NCI-H1436 (cell line): ENCODE results near the gene FIGNL2.
A peak's percentile ranks its signal among the peaks of the same experiment; 100 is the strongest.

Experiments used
- DNase-seq: peaks from one replicate; lab custom pipeline; 2025; lab: John Stamatoyannopoulos, UW

The FIGNL2 gene

DNA sequence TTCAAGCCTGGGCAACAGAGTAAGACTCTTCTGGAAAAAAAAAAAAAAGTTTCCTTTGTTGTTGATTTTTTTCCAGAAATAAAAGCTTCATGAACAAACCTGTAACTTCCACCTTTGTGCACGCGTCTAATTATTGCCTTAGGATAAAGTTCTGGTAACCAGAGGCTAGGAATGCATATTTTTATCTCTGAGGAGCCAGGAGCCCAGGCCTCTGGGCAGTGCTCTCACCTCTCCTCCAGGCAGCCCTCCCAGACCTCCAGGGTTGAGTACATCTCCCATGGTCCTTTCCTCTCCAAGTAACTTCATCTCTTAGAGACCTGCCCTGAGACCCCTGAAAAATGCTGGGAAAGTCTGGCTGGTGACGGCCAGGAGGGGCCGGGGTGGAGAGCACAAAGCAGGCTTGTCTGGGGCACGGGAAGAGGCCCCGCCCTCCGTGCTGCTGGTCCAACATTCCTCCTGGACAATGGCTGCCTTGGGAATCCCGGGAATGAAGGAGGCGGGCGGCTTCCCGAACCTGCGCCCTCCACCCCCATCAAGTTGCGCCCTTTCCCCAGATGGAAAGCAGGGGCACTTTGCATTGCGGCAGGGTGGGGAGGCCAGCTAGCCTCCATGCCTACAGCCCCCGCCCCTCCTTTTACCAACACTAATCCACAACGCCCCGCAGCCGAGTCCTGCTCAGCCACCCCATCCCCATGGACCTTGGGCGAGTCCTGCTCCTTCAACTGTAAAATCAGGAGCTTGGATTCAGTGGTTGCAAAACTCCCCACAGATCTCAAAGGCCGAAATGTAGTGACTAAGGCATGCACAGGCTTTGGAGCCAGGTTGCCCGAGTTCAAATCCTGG is 7.3 kb upstream of the FIGNL2 start:
- no peak for DNase-seq

DNA sequence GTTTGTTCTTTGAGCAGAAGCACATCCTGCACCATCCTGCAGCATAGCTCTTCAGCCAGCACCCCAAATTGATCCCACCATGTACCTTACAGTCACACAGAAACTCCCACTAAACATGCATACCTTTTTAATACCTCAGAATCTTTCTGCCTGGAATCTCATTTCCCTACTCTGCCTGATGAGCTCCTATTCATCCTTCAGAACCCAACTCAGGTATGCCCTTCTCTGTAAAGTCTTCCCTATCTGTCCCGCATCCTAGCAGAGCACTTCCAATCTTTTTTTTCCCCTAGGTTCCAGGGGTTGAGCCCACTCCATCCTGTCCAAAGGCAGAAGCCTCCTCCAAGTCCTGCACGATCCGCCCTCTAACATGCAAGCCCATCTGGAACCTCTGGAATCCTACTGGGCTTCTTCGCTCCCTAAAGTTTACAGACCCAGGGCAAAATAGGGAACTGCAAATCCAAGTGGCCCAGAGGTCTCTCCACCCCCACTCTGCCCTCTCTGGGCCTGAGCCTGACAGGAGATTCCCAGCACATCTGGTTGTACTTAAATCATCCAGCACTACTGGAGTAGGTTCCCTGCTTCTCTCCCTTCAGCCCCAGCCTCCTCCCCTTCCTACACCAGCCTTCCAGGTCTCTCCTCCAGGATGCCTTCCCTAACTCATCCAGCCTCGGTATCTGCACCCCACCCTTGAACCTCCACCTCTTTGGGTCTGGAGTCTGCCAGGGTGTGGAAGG is 4.1 kb upstream of the FIGNL2 start:
- DNase-seq, result no peak

DNA sequence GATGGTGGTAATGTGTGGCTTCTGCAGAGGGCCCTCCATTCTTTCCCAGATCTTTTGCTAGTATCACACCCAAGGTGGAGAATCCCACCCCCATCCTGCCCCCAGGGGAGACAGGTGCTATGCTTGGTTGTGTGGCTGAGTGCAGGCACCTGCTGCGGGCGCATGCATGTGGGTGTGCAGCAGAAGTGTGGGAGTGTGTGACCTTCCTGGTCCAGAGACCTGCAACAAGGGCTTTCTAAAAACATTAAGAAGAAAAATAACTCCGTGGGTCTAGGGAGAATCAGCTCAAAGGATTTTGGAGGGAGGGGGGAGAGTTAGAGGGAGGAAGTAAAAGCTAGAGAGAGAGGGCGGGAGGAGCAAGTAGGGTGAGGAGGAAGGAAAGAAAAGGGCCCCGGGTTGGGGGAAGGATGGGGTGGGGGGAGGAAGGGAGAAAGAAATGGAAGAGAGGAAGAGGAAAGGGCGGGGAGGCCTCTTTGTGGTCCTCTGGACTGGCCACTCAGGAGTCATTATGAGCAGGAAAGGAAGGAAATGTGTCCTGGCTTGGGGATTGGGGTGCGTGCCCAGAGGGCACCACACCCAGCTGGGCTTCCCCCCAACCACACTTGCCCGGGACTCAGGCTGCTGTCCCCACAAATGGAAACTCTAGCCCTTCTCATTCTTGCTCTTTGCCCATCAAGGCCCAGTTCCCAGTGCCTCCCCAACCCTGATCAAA is 3.1 kb upstream of the FIGNL2 start:
- peak; percentile 18 for DNase-seq

DNA sequence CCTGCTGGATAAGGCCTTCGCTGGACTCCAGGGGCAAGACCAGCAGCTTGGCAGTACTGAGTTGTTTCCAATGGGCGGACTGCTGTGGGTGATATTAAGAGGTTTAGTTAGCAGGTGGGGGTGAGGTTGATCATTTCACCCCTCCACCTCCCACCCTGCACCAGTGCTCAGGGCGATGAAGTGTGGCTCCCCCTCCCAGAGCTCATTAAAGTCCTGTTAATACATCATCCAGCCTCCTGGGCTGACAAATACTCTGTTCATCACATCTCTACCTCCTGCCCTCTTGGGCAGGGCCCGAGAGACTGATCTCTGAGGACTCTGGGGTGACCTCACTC is 2.4 kb upstream of the FIGNL2 start:
- no peak for DNase-seq

DNA sequence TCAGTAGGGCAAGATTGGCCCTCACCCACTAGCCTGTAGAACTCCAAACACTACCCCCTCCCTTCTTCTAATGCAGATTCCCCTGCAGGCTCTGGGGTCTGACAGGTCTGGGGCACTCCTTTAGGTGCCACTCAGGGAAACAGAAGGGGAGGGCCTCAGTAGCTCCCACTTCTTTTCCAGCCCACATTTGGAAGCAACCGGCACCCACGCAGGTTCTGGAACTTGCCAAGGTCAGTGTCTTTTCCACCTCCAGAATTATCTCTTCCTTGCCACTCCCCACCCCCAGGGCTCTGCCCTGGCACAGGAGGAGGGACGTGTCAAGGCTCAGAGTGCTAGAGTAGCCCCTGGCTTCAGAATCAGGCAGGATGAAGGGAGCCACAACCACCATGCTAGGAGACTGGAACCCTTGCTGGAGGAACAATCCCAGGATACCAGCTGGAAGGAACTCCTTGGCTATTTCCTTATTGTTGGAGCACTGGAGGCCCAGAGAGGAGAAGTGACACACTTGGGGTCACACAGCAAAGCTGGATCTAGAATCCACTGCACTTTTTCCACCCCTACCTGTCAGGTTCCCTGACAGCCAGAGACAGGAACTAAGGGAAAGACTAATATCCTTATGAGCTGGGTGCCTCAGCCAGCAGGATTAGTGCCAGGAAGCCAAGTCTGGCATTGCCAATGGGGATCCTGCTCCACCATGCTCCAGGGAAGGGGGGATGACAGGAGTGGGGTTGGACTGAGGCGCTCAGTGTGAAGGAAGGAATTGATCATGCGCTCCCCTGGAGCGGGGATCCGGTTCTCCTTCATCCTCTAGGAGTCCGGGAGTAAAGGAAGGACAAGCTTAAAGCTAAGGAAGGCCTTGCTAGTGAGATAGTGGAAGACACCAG is 1.8 kb upstream of the FIGNL2 start:
- DNase-seq, result no peak

DNA sequence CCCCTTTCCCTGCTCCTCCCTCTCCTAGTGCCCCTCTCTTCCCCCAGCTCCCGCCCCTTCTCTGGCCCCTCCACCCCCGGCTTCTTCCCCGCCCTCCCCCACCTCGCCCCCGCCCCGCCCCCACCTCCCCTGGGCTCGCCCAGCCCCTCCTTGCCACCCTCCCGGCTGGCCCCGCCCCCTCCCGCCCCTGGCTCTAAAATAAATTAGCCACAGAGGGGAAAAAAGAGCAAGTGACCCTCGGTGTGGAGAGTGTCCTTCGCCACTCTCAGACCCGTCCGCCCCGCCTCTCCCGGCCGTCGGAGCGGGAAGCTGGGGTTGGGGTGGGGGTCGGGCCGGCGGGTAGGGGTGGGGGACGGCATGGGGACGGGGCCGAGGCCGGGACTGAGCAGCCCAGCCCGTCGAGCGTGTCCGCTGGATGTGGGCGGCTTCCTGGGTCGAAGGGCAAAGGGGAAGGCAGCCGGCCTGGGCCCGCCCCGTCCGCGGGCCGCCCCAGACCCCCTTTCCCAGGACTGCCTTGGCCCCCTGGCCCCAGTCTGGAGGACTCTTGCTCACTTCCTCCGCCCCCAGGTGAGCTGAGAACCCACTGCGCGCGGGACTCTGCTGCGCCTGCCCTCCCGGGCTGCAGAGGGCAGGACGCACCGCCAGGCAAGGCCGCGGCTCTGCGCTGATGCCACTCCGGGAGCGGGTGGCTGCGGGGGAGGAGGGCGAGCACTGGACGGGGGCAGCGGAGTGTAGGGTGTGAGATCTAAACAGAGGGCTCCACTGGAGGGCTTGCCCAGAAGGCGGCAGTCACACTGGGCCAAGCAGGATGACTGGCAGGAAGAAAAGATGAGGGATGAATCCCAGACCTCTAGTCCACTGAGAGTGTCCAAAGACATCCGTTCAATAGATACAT is 570 bp upstream of the FIGNL2 start:
- DNase-seq, result no peak

DNA sequence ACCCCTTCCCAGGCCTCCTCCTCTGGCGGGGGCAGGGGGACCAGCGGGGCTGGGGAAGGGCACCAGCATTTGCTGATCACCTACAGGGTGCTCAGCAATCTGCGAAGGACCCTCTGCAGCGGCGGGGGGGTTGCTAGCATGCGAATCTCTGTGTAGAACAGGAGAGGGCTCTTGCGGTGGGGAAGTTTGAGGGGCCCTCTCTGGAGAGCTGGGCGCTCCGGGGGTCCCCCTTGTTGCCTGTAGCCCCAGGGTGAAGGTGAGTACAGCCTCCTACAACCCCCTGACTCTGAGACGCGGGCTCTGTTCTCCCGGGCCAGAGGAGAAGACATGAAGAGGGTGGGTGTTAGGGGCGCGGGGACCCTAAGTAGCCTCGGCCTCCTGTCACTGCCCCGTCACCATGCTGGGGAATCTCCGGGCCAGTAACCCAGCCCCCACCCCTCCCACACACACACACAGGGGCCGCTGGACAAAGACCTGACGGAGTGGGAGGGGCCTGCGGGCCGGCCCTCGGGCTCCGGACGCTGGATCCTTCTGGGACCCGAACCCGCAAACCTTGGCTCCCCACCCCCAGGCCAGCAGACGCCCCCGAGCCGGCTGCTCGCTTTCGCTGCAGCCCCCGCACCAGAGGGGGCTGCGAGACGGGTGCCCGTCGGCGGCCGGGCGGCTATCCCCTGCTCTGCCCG is 734 bp downstream of the FIGNL2 start:
- no peak for DNase-seq

DNA sequence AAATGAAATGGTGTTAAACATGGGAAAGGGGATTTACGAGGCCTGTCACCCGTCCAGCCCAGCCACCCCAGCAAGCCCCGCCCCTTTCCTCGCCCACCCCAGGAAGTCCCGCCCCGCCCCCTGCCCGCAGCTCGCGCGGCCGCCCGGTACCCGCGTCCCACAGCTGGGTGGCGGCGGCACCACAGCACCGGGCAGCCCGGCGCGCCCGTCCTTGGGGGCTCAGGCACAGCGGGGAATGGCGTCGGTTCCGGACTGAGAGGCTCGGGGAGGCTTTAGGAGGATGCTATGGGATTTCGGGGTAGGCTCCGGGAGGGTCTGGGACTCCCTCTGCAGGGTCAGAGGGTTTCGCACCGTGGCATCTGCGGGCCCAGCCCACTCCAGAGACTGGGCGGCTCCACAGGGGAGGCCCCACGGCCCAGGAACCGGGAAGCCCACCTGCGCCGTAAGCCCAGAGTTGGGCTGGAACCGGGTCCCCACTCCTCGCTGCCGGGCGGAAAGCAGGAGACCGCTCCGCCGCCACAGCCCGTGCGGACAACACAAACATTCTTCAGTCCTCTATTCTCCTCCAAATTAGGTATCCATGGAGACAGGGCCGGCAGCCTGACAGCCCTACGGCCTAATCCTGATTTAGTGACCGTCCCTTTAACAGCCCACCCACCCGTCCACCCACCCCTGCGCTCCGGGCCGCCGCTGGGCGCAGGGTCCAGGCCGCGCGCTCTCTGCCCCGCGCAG is 1.4 kb downstream of the FIGNL2 start:
- DNase-seq, result peak; percentile 48

DNA sequence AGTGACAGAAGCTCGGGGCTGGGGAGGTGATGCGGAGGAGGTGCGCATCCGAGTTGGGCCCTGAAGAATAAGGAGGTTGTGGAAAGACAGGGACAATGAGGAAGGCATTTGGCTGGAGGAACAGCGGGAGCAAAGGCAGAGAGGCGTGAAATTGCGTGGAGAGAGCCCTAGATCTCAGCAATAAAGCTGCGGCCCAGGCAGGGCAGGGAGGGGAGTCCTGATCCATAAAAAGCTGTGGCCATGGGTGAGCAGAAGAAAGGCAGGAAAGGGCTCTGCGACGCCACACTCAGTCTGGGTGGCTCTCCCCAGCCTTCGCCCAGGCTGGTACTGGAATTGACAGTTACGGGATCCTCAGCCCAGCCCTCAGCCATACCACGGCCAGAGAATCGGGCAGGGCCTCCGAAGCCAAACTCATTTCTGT is 2.2 kb downstream of the FIGNL2 start:
- no peak for DNase-seq

DNA sequence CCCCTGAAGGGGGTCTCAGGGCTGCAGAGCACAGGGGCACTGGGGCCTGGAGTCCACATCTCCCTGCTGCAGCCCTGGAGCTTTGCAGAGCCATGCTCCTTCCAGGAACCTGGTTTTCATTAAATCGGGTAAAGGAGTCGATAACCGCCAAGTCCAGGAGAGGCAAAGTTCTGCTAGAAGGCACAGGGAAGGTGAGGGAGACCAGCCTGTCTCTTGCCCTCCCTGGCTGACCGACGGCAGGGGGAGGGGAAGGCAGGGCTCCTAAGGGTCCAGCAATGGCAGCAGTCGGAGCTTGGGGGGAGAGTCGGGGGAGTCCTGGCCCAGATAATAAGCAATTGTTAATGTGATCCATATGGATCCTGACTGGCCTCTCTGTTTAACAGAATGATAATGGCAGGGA is 3.0 kb downstream of the FIGNL2 start:
- no peak for DNase-seq

DNA sequence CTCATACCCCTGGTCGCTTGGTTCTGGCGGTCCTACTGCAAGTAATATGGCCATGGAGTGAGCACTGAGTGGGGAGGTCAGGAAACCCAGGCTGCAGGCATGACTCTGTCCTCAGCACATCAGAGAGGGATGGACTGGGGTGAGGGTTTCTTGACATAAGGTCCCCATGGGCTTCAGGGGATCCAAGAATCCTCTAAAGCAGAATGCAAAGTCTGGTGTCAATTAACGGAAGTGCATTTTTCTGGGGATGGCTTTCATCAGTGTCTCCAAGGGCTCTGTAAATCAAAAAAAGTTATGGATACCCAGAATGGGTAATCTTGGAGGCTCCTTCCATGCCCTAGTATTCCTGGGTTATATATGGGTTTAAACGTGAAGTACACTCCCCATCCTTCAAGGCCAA is 3.7 kb downstream of the FIGNL2 start:
- no peak for DNase-seq

DNA sequence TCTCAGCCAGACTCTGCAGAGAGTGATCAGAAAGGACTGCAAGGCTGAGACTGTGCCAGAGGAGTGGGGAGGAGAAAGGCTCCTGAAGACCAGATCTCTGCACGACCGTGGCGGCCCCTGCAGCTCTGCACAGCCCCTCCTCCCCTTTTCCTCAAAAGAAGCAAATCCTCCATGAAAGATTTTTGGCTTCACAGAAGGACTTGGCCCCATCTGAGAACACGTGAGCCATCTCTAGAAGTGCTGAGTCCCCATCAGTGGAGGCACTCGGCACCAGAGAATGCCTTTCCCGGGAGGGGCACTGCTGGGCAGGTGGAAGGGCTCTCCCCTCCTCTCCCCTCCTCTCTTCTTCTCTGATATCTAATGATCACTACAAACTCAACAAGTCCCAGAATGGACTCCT is 6.8 kb downstream of the FIGNL2 start:
- no peak for DNase-seq

DNA sequence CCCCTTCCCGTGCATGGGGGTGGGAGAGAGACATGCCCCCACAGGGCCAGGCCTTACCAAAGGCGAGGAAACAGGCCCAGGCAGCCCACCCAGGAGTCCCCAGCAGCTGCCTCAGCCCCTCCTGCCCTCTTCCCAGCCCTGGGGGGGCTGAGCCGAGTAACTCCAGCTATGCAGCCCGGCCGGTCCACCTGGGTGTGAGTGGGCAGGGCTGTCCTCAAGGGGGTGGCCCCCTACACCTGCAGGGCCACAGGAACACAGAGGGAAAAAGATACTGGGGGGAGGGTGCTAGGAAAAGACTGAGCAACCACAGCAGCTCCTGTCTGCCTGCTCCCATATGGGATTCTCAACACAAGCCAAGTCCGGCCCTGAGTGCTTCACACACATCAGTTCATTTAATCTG is 7.6 kb downstream of the FIGNL2 start:
- no peak for DNase-seq

DNA sequence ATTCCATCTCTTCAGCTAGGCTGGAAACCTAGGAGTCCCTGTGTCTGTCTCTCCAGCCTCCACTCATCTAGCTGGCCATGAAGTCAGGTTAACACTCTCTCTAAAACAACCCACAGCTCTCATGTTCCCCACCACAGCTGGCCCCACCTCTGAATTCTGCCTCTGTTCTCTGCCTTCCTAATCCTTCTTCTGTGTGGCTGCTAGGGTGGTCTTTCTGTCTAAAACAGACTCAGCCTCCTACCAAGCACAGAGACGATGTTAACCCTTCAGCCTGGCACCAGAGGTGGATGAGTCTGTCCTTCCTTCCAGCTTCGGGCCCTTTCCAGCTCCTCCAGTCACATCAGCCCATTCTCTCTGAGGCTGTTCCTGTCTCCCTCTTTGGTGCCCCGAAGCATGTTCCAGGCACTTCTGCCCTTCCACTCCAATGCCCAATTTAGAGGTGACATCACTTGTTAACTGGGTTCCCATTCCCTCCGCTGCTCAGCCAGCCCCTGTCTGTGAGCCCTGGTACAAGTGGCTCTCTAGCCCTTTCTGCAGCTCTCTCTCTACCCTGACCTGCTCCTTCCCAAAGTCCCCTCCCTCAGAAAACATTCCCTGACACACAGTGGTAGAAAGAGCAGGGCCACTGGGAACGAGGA is 9.1 kb downstream of the FIGNL2 start:
- DNase-seq, result no peak

DNA sequence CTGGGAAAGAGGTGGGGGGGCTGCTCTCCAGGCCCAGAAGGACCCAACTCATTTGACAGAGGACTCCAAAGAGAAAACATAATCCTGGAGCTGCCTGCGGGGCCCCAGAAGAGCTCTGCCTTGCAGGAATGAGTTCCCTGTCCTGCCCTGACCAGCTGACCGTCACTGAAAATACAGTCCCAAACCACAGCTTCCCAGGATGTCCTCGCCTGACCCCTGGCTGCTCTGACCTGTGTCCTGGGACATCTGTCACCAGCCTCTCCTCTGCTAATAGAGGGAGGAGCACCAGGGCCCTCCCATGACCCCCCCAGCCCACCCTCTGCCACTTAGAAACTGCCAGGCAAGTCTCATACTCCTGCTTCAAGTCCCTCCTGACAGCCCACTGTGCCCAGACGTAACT is 9.8 kb downstream of the FIGNL2 start:
- DNase-seq, result no peak

DNA sequence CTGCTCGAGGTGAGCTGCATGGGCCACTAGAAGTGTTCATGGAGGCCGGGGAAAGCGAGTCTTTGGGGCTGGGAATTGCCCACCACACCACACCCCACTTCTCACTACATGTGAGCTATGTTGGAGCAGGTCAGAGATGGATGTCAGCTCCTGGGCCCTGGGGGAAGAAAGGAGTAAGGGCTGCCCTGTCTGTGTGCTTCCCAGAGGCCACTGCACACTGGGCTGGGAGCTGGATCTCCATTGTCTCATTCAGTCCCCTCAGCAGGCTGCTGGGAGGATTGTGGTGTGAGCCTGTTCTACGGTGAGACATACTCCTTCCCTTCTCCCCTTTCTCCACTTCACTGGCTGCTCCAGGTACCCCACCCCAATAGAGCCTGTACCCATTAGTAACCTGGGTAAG is 10.5 kb downstream of the FIGNL2 start:
- DNase-seq, result no peak

DNA sequence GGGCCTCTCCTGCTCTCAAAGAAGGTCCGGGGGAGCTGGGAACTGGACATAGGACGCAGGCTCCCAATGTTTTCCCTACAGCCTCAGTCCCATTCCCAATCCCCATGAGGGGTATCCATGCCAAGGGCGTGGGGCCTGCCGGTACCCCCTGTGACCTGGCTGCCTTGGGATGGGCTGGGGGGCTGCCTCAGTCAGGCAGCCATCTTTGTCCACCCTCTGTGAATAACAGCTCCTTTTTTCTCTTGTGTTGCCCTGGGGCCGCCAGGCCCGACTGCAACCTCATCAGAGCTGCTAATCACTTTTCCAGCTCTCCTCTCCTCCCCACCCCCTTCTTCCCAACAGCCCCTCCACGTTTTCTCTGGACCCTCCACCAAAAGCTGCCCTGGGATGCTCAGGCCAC is 11.2 kb downstream of the FIGNL2 start:
- no peak for DNase-seq

DNA sequence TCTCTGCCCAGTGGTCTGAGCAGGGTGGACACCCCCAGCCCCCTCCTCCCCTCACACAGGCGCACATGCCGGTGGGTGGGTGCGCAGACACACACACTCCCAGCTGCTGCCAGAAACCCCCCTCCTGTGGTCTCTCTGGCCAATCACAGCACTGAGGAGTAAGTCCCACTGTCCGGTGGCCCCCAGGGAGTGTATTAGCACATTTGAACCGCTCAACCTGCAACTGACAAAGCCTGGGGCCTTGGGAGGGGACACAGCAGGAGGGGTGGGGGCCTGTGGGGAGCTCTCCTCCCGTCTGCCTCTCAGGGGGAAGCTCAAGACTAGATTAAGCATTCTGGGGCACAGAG is 11.7 kb downstream of the FIGNL2 start:
- no peak for DNase-seq
